NCI-H345 treated with DMSO at 0.1 percent for 48 hours (cell line): ENCODE data around the gene SRGAP1.
"Not testable (repeated sequence)": the region's sequence is repeated elsewhere in the genome, so short reads cannot be mapped to it uniquely, and the experiment has no call there.

Experiments used
- DNase-seq: peaks from one replicate; lab custom pipeline; 2025; ENCODE audit not compliant: unreplicated experiment; lab: John Stamatoyannopoulos, UW

Gene SRGAP1

GRCh38 chr12:64105026-64105425 lies 260.5 kb downstream of the SRGAP1 start:
- DNase-seq = peak; percentile 11

GRCh38 chr12:64107776-64108175 lies 263.3 kb downstream of the SRGAP1 start:
- DNase-seq = no peak

GRCh38 chr12:64109706-64110105 lies 265.2 kb downstream of the SRGAP1 start:
- DNase-seq = no peak

- DNase-seq = no peak
Observed at GRCh38 chr12:64110864-64111263, 266.4 kb downstream of the SRGAP1 start.

- no peak for DNase-seq
Observed at GRCh38 chr12:64116969-64117368, 272.5 kb downstream of the SRGAP1 start.

- no peak for DNase-seq
Observed at GRCh38 chr12:64120568-64120967, 276.1 kb downstream of the SRGAP1 start.

- DNase-seq = not testable (repeated sequence)
Observed at GRCh38 chr12:64121086-64121485, 276.6 kb downstream of the SRGAP1 start.

GRCh38 chr12:64122154-64122553 lies 277.7 kb downstream of the SRGAP1 start:
- DNase-seq = peak; percentile 83

GRCh38 chr12:64122995-64123394 lies 278.5 kb downstream of the SRGAP1 start:
- DNase-seq = no peak

GRCh38 chr12:64123448-64123847 lies 278.9 kb downstream of the SRGAP1 start:
- DNase-seq = no peak

GRCh38 chr12:64124511-64125197 lies 280.2 kb downstream of the SRGAP1 start:
- no peak for DNase-seq

- DNase-seq = no peak
Observed at GRCh38 chr12:64125913-64126312, 281.4 kb downstream of the SRGAP1 start.

GRCh38 chr12:64127811-64128210 lies 283.3 kb downstream of the SRGAP1 start:
- DNase-seq = no peak

GRCh38 chr12:64128366-64128765 lies 283.9 kb downstream of the SRGAP1 start:
- no peak for DNase-seq

GRCh38 chr12:64130476-64130875 lies 286.0 kb downstream of the SRGAP1 start:
- DNase-seq = not testable (repeated sequence)

GRCh38 chr12:64131456-64131855 lies 287.0 kb downstream of the SRGAP1 start:
- DNase-seq = not testable (repeated sequence)

- not testable (repeated sequence) for DNase-seq
Observed at GRCh38 chr12:64132672-64133071, 288.2 kb downstream of the SRGAP1 start.

GRCh38 chr12:64137117-64137516 lies 292.6 kb downstream of the SRGAP1 start:
- DNase-seq = no peak

- no peak for DNase-seq
Observed at GRCh38 chr12:64139021-64139420, 294.5 kb downstream of the SRGAP1 start.

GRCh38 chr12:64142382-64142781 lies 297.9 kb downstream of the SRGAP1 start:
- DNase-seq = no peak

GRCh38 chr12:64142784-64143183 lies 298.3 kb downstream of the SRGAP1 start:
- no peak for DNase-seq

GRCh38 chr12:64145226-64145625 lies 300.7 kb downstream of the SRGAP1 start:
- no peak for DNase-seq

GRCh38 chr12:64147011-64147631 lies 302.6 kb downstream of the SRGAP1 start:
- peak; percentile 60 for DNase-seq
